GM18505 (cell line): ENCODE data around the gene CGREF1.

Experiments
- ATAC-seq: cut with Tn5 transposase; IDR thresholded peaks from one replicate; pipeline ENCODE4 v1.9.1; 2021; ENCODE audit not compliant: unreplicated experiment
- POLR2A ChIP-seq: IDR thresholded peaks from 4 replicates; pipeline ENCODE4 v1.6.1; 2011; ENCODE audit warnings: borderline replicate concordance; ENCODE audit not compliant: insufficient read depth, insufficient read length; ENCODE audit errors: extremely low read depth

CGREF1 gene

GRCh38 chr2:27074738-27075565 lies 44.0 kb downstream of the CGREF1 start:
- TF ChIP-seq POLR2A = no peak
- ATAC-seq = no peak

GRCh38 chr2:27073782-27074181 lies 45.1 kb downstream of the CGREF1 start:
- no peak for ATAC-seq
- no peak for TF ChIP-seq POLR2A

GRCh38 chr2:27072920-27073319 lies 46.0 kb downstream of the CGREF1 start:
- TF ChIP-seq POLR2A = no peak
- ATAC-seq = no peak

GRCh38 chr2:27071990-27072830 lies 46.7 kb downstream of the CGREF1 start:
- TF ChIP-seq POLR2A = no peak

GRCh38 chr2:27071277-27071989 lies 47.5 kb downstream of the CGREF1 start, which contains the start of gene OST4:
TSS of gene OST4 (minus strand) at chr2:27071654.
- peak; percentile 97 for TF ChIP-seq POLR2A
- ATAC-seq = peak; percentile 85

More at GRCh38 chr2:27071990-27072830, 46.7 kb downstream of the CGREF1 start:
- peak; percentile 4 for ATAC-seq

GRCh38 chr2:27070653-27071276 lies 48.2 kb downstream of the CGREF1 start:
- no peak for TF ChIP-seq POLR2A
- no peak for ATAC-seq

- no peak for TF ChIP-seq POLR2A
- ATAC-seq = no peak
Measured at GRCh38 chr2:27069961-27070618, 48.8 kb downstream of the CGREF1 start.

GRCh38 chr2:27069436-27069835 lies 49.5 kb downstream of the CGREF1 start:
- TF ChIP-seq POLR2A = no peak
- ATAC-seq = no peak

- ATAC-seq = no peak
- TF ChIP-seq POLR2A = no peak
Measured at GRCh38 chr2:27067385-27067784, 51.5 kb downstream of the CGREF1 start.

- ATAC-seq = no peak
- TF ChIP-seq POLR2A = no peak
Measured at GRCh38 chr2:27065128-27065527, 53.8 kb downstream of the CGREF1 start.

GRCh38 chr2:27060323-27060722 lies 58.6 kb downstream of the CGREF1 start:
- ATAC-seq = no peak
- no peak for TF ChIP-seq POLR2A

GRCh38 chr2:27059141-27059820 lies 59.6 kb downstream of the CGREF1 start:
- TF ChIP-seq POLR2A = no peak
- ATAC-seq = no peak
